Natural killer cell treated with Interleukin-12 subunit alpha and Interleukin-12 subunit beta and Interleukin-15 and Interleukin-18, amount 100 ng/mL, for 72 hours (primary cell): Measurements from ENCODE around the gene EIF3B. TPM values are rescaled to one million over a fixed set of nuclear protein-coding genes. Genes with fewer than 3 reads are reported as not detected.

ENCODE experiments used
- total RNA-seq, 2 donors: library from RNA; stranded (reverse); gene quantifications; one replicate each; pipeline ENCODE4 v1.2.3, GENCODE V29; 2022

EIF3B gene
- total RNA-seq, 2 donors from 2014 or later = 229 to 348 TPM

Other genes with a start within 250 kb of the EIF3B start
- gene MAD1L1, start 121.9 kb upstream of the EIF3B start, total RNA-seq = 10 to 100 TPM; 39.5 to 79.4 TPM
- 10 to 100 TPM; 30.0 to 34.5 TPM for gene MRM2, start 112.6 kb upstream of the EIF3B start, total RNA-seq
- gene NUDT1, start 112.6 kb upstream of the EIF3B start, total RNA-seq = 10 to 100 TPM; 31.7 to 65.2 TPM
- 10 to 100 TPM; 28.9 to 34.5 TPM for gene SNX8, start 40.4 kb upstream of the EIF3B start, total RNA-seq
- 10 to 100 TPM; 29.6 to 31.7 TPM for gene CHST12, start 48.8 kb downstream of the EIF3B start, total RNA-seq
- not detected for gene GRIFIN, start 121.6 kb downstream of the EIF3B start, total RNA-seq
- 100 to 1,000 TPM in 1 of 2 donors, 10 to 100 TPM in 1; 89.8 to 153 TPM for gene LFNG, start 164.9 kb downstream of the EIF3B start, total RNA-seq
- 10 to 100 TPM; 27.0 to 61.4 TPM for gene BRAT1, start 200.7 kb downstream of the EIF3B start, total RNA-seq
- gene IQCE, start 204.2 kb downstream of the EIF3B start, total RNA-seq = 10 to 100 TPM; 11.6 to 17.7 TPM